Common myeloid progenitor, CD34-positive (primary cell): ENCODE results near the gene HSF5.
"Not testable (repeated sequence)": the region's sequence is repeated elsewhere in the genome, so short reads cannot be mapped to it uniquely, and the experiment has no call there.

Experiments used
- CTCF ChIA-PET: fragments of 350-600 bp; sonication (Branson Sonifier 250); formaldehyde crosslinking; loops from one replicate; lab custom pipeline; 2021; ENCODE audit warnings: antibody characterized with exemption; lab: Charles Lee
- POLR2A ChIA-PET: fragments of 350-600 bp; sonication (Branson Sonifier 250); formaldehyde crosslinking; loops from one replicate; lab custom pipeline; 2021; ENCODE audit warnings: antibody characterized with exemption; lab: Charles Lee
- DNase-seq, 3 donors: peaks; one replicate each; pipeline versions ENCODE4 v3.0.0 to v3.0.0-alpha.2; 2013
- H3K27ac ChIP-seq, 2 experiments: 1 replicate in 1 of 2; 2 replicates in 1 of 2; pipeline ENCODE4 v1.7.0; 2013; ENCODE audit warnings: inconsistent platforms in 2 of 2, low read length in 2 of 2, mild to moderate bottlenecking in 2 of 2, low read depth in 1 of 2, moderate library complexity in 1 of 2; ENCODE audit not compliant: severe bottlenecking in 2 of 2, insufficient read depth in 1 of 2, poor library complexity in 1 of 2
- H3K27me3 ChIP-seq, 5 experiments: replicated peaks in 2 of 5; 1 replicate in 3 of 5; 2 replicates in 2 of 5; pipeline versions ENCODE4 v1.6.1 to v1.7.0; 2013; ENCODE audit warnings: low read length in 4 of 5, mild to moderate bottlenecking in 2 of 5, moderate library complexity in 2 of 5, inconsistent platforms in 1 of 5; ENCODE audit not compliant: insufficient read depth in 5 of 5, control insufficient read depth in 4 of 5
- H3K36me3 ChIP-seq, 4 experiments: 1 replicate in 2 of 4; 2 replicates in 2 of 4; pipeline versions ENCODE4 v1.6.1 to v1.7.0; 2013; ENCODE audit warnings: low read length in 3 of 4, control low read depth in 1 of 4, mild to moderate bottlenecking in 1 of 4; ENCODE audit not compliant: control insufficient read depth in 4 of 4, insufficient read depth in 4 of 4
- H3K4me1 ChIP-seq, 4 experiments: 1 replicate in 3 of 4; 2 replicates in 1 of 4; pipeline versions ENCODE4 v1.6.1 to v1.7.1; 2013; ENCODE audit warnings: low read length in 3 of 4, mild to moderate bottlenecking in 3 of 4, control low read depth in 1 of 4, inconsistent platforms in 1 of 4, moderate library complexity in 1 of 4; ENCODE audit not compliant: control insufficient read depth in 4 of 4, insufficient read depth in 4 of 4; ENCODE audit errors: control extremely low read depth in 1 of 4
- H3K4me3 ChIP-seq, 7 experiments: 1 replicate in 4 of 7; 2 replicates in 3 of 7; pipeline versions ENCODE4 v1.5.1 to v1.7.0; 2013; ENCODE audit warnings: mild to moderate bottlenecking in 7 of 7, low read length in 6 of 7, moderate library complexity in 6 of 7, inconsistent platforms in 2 of 7, low read depth in 2 of 7, control low read depth in 1 of 7; ENCODE audit not compliant: insufficient read depth in 4 of 7, control insufficient read depth in 1 of 7; ENCODE audit errors: extremely low read depth in 1 of 7
- H3K9me3 ChIP-seq, 5 experiments: 1 replicate in 4 of 5; 2 replicates in 1 of 5; pipeline versions ENCODE4 v1.6.1 to v1.7.1; 2013; ENCODE audit warnings: low read length in 4 of 5, mild to moderate bottlenecking in 2 of 5, inconsistent platforms in 1 of 5, low read depth in 1 of 5, moderate library complexity in 1 of 5; ENCODE audit not compliant: control insufficient read depth in 4 of 5, insufficient read depth in 2 of 5; ENCODE audit errors: control extremely low read depth in 1 of 5
- WGBS: methylation state at CpG from one replicate; pipeline ENCODE4 v1.1.5; 2013; ENCODE audit not compliant: insufficient coverage; 5-methylcytosine and 5-hydroxymethylcytosine counted together

Gene HSF5

GRCh38 chr17:58402679-58403078 is 85.5 kb downstream of the HSF5 start:
- POLR2A ChIA-PET: no interaction called here
- Histone ChIP-seq H3K4me1 (peaks cover 0 to 11% (median 1%) of the 10 kb centered on the region in 4 experiments), H3K9me3 (no peaks in the 10 kb centered on the region), H3K27me3 (no peaks in the 10 kb centered on the region), H3K4me3 (no peak overlapping the region), H3K27ac (no peak overlapping the region), H3K36me3 (no peaks in the 10 kb centered on the region)
- no CpG with 5 or more reads among the region's 1 CpG for WGBS
- no peak for DNase-seq
- CTCF ChIA-PET: interaction anchor here (0.8 kb wide), 1 partner anchor 32 kb away, joined by 3 read pairs; no protein-coding TSS in a partner anchor

DNA sequence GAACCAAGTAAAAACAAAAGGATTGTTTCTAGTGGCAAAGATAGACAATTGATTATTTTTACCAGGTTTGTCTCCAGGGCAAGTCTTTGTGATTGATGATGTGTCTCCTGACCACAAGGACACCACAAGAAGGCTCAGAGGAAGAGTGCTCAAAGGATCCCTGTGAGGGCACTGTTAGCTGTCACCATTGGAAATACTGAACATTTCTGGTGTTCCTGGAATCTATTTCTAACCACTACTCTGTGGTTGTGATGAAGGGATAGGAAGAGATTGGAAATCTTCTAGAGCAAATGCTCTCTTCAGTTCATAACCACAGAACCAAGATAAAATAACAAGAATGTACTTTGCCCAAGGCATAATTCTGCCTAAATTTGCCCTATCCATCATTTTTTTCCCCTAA is 86.2 kb downstream of the HSF5 start:
- Histone ChIP-seq H3K27ac (no peak overlapping the region), H3K9me3 (no peaks in the 10 kb centered on the region), H3K4me1 (peaks cover 0 to 11% (median 1%) of the 10 kb centered on the region in 4 experiments), H3K27me3 (no peaks in the 10 kb centered on the region), H3K4me3 (no peak overlapping the region), H3K36me3 (no peaks in the 10 kb centered on the region)
- CTCF ChIA-PET: interaction anchor here (0.8 to 1.3 kb wide), 3 partner anchors 33 to 85 kb away, joined by 3 to 4 read pairs (median 3); partner anchors contain the start of gene SUPT4H1
- DNase-seq: peak in 1 of 3 donors; percentile 20
- POLR2A ChIA-PET: no interaction called here

- WGBS: 100% methylated on average over 1 of the region's 2 CpGs
- H3K9me3 ChIP-seq: no peaks in the 10 kb centered on the region
- ChIA-PET CTCF (interaction anchor here (1.0 to 1.3 kb wide), 2 partner anchors 49 to 84 kb away, joined by 3 to 4 read pairs; partner anchors contain the start of gene SUPT4H1), POLR2A (no interaction called here)
- no peaks in the 10 kb centered on the region for H3K27me3 ChIP-seq
- H3K27ac ChIP-seq: no peak overlapping the region
- peaks cover 0 to 11% (median 1%) of the 10 kb centered on the region in 4 experiments for H3K4me1 ChIP-seq
- no peak for DNase-seq
- no peaks in the 10 kb centered on the region for H3K36me3 ChIP-seq
- H3K4me3 ChIP-seq: no peak overlapping the region
These were observed 86.9 kb downstream of the HSF5 start for GRCh38 chr17:58401287-58401686.

DNA sequence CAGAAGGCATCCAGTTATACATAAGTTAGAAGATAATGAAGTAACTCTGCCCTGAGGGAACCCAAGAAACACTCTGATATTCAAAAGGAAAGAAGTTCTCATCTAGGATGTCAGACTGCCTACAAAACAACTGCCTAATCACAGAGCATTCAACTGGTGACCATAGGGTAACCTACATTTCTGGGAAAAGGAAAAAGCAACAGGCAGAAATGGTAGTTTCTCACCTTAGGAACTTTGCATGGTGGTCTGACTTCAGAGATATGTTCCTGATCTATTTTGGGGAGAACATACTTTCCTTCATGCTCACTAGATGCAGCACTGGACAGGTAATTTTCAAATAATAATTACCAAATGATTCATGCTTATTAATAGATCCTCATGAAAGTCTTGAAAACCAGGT is 87.4 kb downstream of the HSF5 start:
- no peak overlapping the region for H3K4me3 ChIP-seq
- no peak overlapping the region for H3K27ac ChIP-seq
- H3K27me3 ChIP-seq: no peaks in the 10 kb centered on the region
- ChIA-PET POLR2A (no interaction called here), CTCF (interaction anchor here (1.3 to 1.4 kb wide), 2 partner anchors 49 to 83 kb away, joined by 3 to 5 read pairs; partner anchors contain the start of gene SUPT4H1)
- no peaks in the 10 kb centered on the region for H3K36me3 ChIP-seq
- no peaks in the 10 kb centered on the region for H3K9me3 ChIP-seq
- H3K4me1 ChIP-seq: peaks cover 0 to 11% (median 1%) of the 10 kb centered on the region in 4 experiments
- DNase-seq: no peak

DNA sequence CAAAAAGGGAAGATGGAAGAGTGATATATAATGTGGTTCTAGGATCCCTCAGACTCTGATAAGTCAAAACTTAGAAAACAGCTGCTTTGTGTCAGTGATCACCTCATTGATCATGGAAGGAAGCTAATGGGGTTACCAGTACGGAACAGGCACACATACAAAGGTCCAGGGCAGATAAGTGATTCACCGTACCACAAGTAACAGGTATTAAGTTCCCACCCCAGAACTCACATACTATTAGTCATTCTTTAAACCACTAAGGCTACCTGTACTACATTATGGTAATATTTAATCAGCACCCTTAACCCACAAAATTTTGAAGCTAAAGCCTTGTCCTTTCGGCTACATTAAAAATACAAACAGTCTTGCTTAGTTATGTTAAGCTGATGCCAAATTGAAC is 88.2 kb downstream of the HSF5 start:
- H3K4me3 ChIP-seq: no peak overlapping the region
- H3K9me3 ChIP-seq: no peaks in the 10 kb centered on the region
- peaks cover 0 to 11% (median 1%) of the 10 kb centered on the region in 4 experiments for H3K4me1 ChIP-seq
- POLR2A ChIA-PET: no interaction called here
- CTCF ChIA-PET: interaction anchor here (1.4 kb wide), 1 partner anchor 83 kb away, joined by 5 read pairs; no protein-coding TSS in a partner anchor
- no peaks in the 10 kb centered on the region for H3K27me3 ChIP-seq
- no peak overlapping the region for H3K27ac ChIP-seq
- WGBS: 100% methylated on average over 1 of the region's 3 CpGs
- no peaks in the 10 kb centered on the region for H3K36me3 ChIP-seq
- no peak for DNase-seq

DNA sequence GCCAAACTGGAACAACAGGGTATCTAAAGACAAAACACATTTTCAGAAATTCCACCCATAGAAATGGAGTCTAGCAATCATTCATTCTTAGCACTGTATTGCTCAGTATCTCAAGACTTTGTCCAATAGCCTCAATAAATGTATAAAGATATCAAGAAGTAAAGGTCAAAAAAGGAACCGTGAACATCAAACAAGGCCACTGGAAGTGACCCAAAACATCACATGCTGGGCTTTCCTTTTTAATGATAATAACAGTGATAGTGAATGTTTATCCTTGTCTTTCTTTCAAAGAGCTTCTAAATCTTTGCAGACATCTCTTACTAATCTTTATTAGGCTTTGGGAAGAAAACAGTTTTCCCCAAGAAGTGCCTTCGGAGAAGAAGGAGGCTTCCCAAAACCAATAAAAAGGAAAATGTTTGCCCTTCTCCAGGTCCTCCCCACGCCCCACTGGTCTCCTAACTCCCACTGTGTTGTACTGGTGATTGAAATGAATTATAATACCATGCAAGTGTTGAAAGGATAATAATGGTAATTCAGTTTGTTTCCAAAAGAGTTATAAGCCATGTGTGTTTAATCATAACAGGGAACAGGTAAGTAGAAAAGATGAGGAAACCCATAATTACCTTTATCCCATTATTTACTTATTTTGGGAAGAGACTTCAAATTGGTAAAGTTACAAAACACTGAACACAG is 89.5 kb downstream of the HSF5 start:
- Histone ChIP-seq H3K4me1 (peaks cover 0 to 11% (median 1%) of the 10 kb centered on the region in 4 experiments), H3K27me3 (no peaks in the 10 kb centered on the region), H3K4me3 (no peak overlapping the region), H3K9me3 (no peaks in the 10 kb centered on the region), H3K36me3 (no peaks in the 10 kb centered on the region), H3K27ac (no peak overlapping the region)
- CTCF ChIA-PET: interaction anchor here (0.5 kb wide), 1 partner anchor 142 kb away, joined by 3 read pairs; no protein-coding TSS in a partner anchor
- POLR2A ChIA-PET: no interaction called here
- no peak for DNase-seq
- WGBS: 100% methylated on average over 2 of the region's 3 CpGs

DNA sequence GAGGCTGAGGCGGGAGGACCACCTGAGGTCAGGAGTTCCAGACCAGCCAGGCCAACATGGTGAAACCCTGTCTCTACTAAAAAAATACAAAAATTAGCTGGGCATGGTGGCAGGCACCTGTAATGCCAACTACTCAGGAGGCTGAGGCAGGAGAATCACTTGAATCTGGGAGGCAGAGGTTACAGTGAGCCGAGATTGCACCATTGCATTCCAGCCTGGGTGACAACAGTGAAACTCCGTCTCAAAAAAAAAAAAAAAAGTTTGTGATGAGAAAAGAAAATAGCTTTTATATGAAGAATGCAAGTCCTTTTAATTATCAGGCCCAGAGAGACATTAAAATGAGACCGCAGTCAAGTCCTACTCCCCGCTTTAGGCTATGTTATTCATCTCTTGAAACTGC is 90.8 kb downstream of the HSF5 start:
- WGBS: 100% methylated on average over 2 of the region's 5 CpGs
- POLR2A ChIA-PET: interaction anchor here (0.7 kb wide), 1 partner anchor 54 kb away, joined by 8 read pairs; no protein-coding TSS in a partner anchor
- H3K27ac ChIP-seq, H3K4me1 ChIP-seq, H3K27me3 ChIP-seq, DNase-seq, H3K36me3 ChIP-seq, H3K9me3 ChIP-seq, H3K4me3 ChIP-seq: not testable (repeated sequence)
- CTCF ChIA-PET: interaction anchor here (0.8 to 1.0 kb wide), 2 partner anchors 35 to 80 kb away, joined by 3 to 4 read pairs; no protein-coding TSS in a partner anchor
